Muscle layer of colon (tissue), 2 donors: ENCODE data around the gene KMT2C.
"Not testable (repeated sequence)": the region's sequence is repeated elsewhere in the genome, so short reads cannot be mapped to it uniquely, and the experiment has no call there.

Experiments
- H3K27ac ChIP-seq: one replicate; pipeline ENCODE4 v1.7.0; 2013; ENCODE audit warnings: low read depth, mild to moderate bottlenecking, low read length, moderate library complexity
- H3K27me3 ChIP-seq, 2 donors: one replicate each; pipeline ENCODE4 v1.7.0; 2013; ENCODE audit warnings: low read length in 2 of 2, mild to moderate bottlenecking in 2 of 2; ENCODE audit not compliant: insufficient read depth in 2 of 2, control insufficient read depth in 1 of 2
- H3K36me3 ChIP-seq: one replicate; pipeline ENCODE4 v1.7.0; 2013; ENCODE audit warnings: mild to moderate bottlenecking, low read length; ENCODE audit not compliant: insufficient read depth
- H3K4me1 ChIP-seq: one replicate; pipeline ENCODE4 v1.7.0; 2013; ENCODE audit warnings: mild to moderate bottlenecking, low read length; ENCODE audit not compliant: insufficient read depth
- H3K4me3 ChIP-seq, 2 donors: one replicate each; pipeline ENCODE4 v1.7.0; 2013; ENCODE audit warnings: low read length in 2 of 2, low read depth in 1 of 2, mild to moderate bottlenecking in 1 of 2, moderate library complexity in 1 of 2
- H3K9ac ChIP-seq: one replicate; pipeline ENCODE4 v1.7.0; 2013; ENCODE audit warnings: low read length
- H3K9me3 ChIP-seq: one replicate; pipeline ENCODE4 v1.7.0; 2013; ENCODE audit warnings: mild to moderate bottlenecking, low read length
- donor health status: abdominal sarcoma.
- donor health status: Adenocarcinoma of cecum.

Gene KMT2C

GRCh38 chr7:152465119-152465387 lies 29.2 kb upstream of the KMT2C start:
- Histone ChIP-seq H3K9me3 (no peaks in the 10 kb centered on the region), H3K4me3 (peak overlapping the region; percentile 72 to 97), H3K27ac (no peak overlapping the region), H3K9ac (peak overlapping the region; percentile 49), H3K36me3 (no peaks in the 10 kb centered on the region), H3K4me1 (peaks cover 21% of the 10 kb centered on the region), H3K27me3 (no peaks in the 10 kb centered on the region)

GRCh38 chr7:152464312-152465118 lies 28.7 kb upstream of the KMT2C start:
- H3K4me1 ChIP-seq = peaks cover 26% of the 10 kb centered on the region
- H3K27ac ChIP-seq = peak overlapping the region; percentile 99
- H3K9ac ChIP-seq = peak overlapping the region; percentile 49
- H3K9me3 ChIP-seq = no peaks in the 10 kb centered on the region
- no peaks in the 10 kb centered on the region for H3K36me3 ChIP-seq
- H3K27me3 ChIP-seq = no peaks in the 10 kb centered on the region
- H3K4me3 ChIP-seq = peak overlapping the region; percentile 72 to 97

- Histone ChIP-seq H3K9ac (no peak overlapping the region), H3K4me1 (peaks cover 28% of the 10 kb centered on the region), H3K27me3 (no peaks in the 10 kb centered on the region), H3K36me3 (no peaks in the 10 kb centered on the region), H3K27ac (peak overlapping the region; percentile 99), H3K4me3 (peak overlapping the region; percentile 85 to 97), H3K9me3 (no peaks in the 10 kb centered on the region)
Measured at GRCh38 chr7:152463709-152464311, 28.0 kb upstream of the KMT2C start.

GRCh38 chr7:152462995-152463708 lies 27.3 kb upstream of the KMT2C start:
- Histone ChIP-seq H3K4me3 (peak overlapping the region; percentile 31 to 85), H3K27me3 (no peaks in the 10 kb centered on the region), H3K9ac (peak overlapping the region; percentile 74), H3K4me1 (peaks cover 28% of the 10 kb centered on the region), H3K27ac (peak overlapping the region; percentile 98), H3K9me3 (no peaks in the 10 kb centered on the region), H3K36me3 (no peaks in the 10 kb centered on the region)

- H3K9ac ChIP-seq = no peak overlapping the region
- no peaks in the 10 kb centered on the region for H3K36me3 ChIP-seq
- H3K27me3 ChIP-seq = no peaks in the 10 kb centered on the region
- no peak overlapping the region for H3K4me3 ChIP-seq
- no peak overlapping the region for H3K27ac ChIP-seq
- no peaks in the 10 kb centered on the region for H3K9me3 ChIP-seq
- peaks cover 23% of the 10 kb centered on the region for H3K4me1 ChIP-seq
Measured at GRCh38 chr7:152459724-152460251, 24.0 kb upstream of the KMT2C start.

GRCh38 chr7:152451356-152451755 lies 15.6 kb upstream of the KMT2C start:
- no peaks in the 10 kb centered on the region for H3K9me3 ChIP-seq
- no peak overlapping the region for H3K4me3 ChIP-seq
- H3K36me3 ChIP-seq = no peaks in the 10 kb centered on the region
- H3K4me1 ChIP-seq = no peaks in the 10 kb centered on the region
- no peak overlapping the region for H3K9ac ChIP-seq
- no peak overlapping the region for H3K27ac ChIP-seq
- no peaks in the 10 kb centered on the region for H3K27me3 ChIP-seq

GRCh38 chr7:152445386-152446008 lies 9.7 kb upstream of the KMT2C start:
- not testable (repeated sequence) for H3K27ac ChIP-seq, H3K4me3 ChIP-seq, H3K4me1 ChIP-seq, H3K36me3 ChIP-seq, H3K27me3 ChIP-seq, H3K9ac ChIP-seq, H3K9me3 ChIP-seq

GRCh38 chr7:152443586-152443985 lies 7.8 kb upstream of the KMT2C start:
- H3K27ac ChIP-seq = no peak overlapping the region
- no peak overlapping the region for H3K4me3 ChIP-seq
- no peaks in the 10 kb centered on the region for H3K4me1 ChIP-seq
- H3K27me3 ChIP-seq = no peaks in the 10 kb centered on the region
- no peak overlapping the region for H3K9ac ChIP-seq
- H3K9me3 ChIP-seq = no peaks in the 10 kb centered on the region
- no peaks in the 10 kb centered on the region for H3K36me3 ChIP-seq

- peaks cover under 1% of the 10 kb centered on the region for H3K4me1 ChIP-seq
- no peaks in the 10 kb centered on the region for H3K9me3 ChIP-seq
- no peak overlapping the region for H3K9ac ChIP-seq
- no peak overlapping the region for H3K27ac ChIP-seq
- no peaks in the 10 kb centered on the region for H3K36me3 ChIP-seq
- H3K4me3 ChIP-seq = no peak overlapping the region
- no peaks in the 10 kb centered on the region for H3K27me3 ChIP-seq
Measured at GRCh38 chr7:152442330-152442835, 6.6 kb upstream of the KMT2C start.

- H3K36me3 ChIP-seq, H3K4me1 ChIP-seq, H3K27ac ChIP-seq, H3K9me3 ChIP-seq, H3K9ac ChIP-seq, H3K27me3 ChIP-seq, H3K4me3 ChIP-seq: not testable (repeated sequence)
Measured at GRCh38 chr7:152441810-152442209, 6.0 kb upstream of the KMT2C start.

GRCh38 chr7:152441168-152441567 lies 5.4 kb upstream of the KMT2C start:
- H3K36me3 ChIP-seq, H3K27me3 ChIP-seq, H3K4me1 ChIP-seq, H3K27ac ChIP-seq, H3K9ac ChIP-seq, H3K4me3 ChIP-seq, H3K9me3 ChIP-seq: not testable (repeated sequence)
